Cerebellar cortex (tissue), 1 donor: ENCODE measurements around the gene UMODL1.
"Not testable (repeated sequence)": the region's sequence is repeated elsewhere in the genome, so short reads cannot be mapped to it uniquely, and the experiment has no call there.

Experiments used
- DNase-seq: peaks from one replicate; pipeline ENCODE4 v3.0.0-alpha.2; 2015; ENCODE audit warnings: low spot score

Gene UMODL1

DNA sequence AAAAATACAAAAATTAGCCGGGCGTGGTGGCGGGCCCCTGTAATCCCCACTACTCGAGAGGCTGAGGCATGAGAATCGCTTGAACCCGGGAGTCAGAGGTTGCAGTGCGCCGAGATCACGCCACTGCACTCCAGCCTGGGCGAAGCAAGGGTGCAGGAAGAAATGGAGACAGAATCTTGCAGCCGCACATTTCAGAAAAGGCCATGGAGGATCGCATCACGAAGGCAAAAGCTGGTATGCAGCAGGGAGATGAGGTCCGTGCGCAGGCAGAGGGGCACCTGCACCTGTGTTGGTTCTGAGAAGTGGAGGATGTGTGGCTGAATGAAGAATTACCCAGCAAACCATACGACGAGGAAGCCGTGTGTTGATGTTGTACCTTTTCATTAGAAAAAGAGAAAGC is 94.8 kb downstream of the UMODL1 start:
- no peak for DNase-seq

DNA sequence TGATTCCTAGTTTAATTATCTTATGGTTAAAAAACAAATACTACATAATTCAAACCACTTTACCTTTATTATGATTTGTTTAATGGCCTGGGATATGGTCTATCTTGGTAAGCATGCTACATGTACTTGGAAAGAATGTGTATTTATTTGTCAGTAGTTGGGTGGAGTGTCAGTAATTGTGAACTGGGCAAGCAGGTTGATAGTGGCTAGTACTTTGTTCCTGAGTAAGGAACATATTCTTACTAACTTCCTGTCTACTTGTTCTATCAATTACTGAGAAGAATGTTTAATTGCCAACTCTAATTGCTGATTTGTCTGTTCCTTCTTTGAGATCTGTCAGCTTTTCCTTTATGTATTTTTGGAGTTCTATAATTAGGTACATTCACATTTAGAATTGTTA is 98.6 kb downstream of the UMODL1 start:
- no peak for DNase-seq

DNA sequence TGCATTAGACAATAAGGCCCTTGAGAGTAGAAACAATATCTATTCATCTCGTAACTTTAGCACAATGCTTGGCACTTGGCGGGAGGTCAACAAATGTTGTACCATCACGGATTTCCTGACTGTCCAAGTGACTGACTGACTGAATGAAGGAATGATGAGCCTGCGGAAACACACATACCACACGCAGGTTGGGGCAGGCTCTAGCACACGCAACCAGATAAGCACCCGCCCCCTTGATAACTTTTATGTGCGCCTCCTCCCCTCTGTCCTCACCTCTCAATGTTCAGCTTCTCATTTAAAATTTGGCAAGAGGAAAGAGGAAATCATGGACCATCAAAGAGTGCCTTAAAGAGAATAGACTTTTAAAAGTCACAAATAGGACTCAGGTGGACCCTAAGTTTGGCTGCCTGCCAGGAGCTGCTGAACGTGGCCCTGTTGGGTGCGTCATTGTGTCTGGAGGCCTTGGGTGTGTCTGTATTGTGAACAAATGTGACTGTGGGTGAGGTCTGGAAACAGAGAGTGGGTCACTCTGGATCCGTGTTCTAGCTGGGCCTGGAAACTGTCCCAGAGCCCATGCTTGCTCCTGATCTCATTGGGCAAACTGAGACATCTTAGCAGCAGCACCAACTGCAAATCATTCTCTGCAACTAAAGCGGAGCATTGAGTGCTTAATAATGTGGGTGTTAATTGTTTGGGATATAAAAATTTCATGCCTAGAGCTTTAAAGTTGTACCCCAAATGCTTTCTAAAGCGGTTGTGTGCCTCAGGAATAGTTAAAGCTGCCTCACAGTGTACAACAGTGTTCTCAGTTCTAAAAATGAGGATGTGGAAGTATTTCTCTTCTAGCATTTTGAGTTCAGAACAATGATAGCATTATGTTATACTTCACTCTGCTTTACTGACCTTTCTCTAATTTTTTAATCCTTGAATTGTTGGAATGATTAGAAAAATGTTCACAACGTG is 100.3 kb downstream of the UMODL1 start:
- DNase-seq, result no peak

DNA sequence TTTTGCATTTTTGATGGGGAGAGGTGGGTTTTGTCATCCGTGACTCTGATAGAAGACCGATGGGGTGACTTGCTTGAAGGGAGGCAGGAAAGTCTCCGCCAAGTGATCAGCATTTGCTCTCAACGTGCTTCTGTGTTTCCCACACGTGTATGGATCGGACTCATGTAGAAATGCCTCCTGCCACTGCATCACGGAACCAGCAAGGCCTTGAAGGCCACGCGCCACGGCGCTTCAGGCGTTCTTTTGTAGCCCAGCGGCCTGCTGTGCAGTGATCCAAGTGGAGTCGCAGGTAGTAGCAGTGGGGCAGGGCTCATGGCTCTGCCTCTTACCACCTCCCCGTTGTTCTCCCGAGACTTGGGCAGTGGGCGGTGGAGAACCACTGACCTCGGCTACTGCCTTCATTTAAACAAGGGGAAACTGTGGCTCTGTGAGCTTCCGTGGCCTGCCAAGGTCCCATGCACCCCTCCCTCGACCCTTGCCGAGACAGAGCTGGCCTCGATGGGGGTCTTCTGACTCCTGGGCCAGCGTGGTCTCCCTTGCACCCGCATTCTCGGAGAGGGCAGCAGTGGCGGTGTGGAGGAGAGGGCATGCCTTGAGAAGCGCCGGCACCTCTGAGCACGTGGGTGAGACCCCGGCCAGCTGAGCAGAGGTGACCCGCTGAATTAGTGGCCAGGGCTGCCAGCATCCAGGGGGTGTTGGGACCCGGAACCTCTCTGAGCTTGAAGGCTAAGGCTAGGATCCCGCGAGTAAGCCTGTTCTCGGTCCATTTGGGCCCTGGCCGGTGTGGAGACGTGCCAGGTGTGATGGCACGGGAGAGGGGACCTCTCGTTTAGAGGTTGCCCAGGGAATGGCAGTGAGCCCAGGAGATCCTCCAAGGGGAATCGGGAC is 101.7 kb downstream of the UMODL1 start:
- no peak for DNase-seq

DNA sequence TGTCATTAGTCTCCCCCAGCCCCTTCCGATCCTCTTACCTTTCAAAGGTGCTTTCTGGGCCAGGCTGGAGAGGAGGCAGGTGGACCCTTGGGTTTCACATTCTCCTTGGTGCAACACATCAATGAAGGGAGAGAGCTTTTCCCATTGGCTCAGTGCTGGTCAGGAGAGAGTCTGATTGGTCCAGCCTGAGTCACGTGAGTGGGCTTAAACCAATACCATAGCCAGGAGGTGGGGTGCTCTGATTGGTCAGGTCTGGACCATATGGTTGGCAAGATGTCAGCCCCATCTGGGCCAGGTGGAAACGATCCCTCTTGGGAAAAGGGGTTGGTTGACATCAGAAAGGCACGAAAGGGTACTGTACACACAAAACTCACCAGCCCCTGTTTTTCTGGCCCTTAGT is 103.1 kb downstream of the UMODL1 start:
- no peak for DNase-seq

DNA sequence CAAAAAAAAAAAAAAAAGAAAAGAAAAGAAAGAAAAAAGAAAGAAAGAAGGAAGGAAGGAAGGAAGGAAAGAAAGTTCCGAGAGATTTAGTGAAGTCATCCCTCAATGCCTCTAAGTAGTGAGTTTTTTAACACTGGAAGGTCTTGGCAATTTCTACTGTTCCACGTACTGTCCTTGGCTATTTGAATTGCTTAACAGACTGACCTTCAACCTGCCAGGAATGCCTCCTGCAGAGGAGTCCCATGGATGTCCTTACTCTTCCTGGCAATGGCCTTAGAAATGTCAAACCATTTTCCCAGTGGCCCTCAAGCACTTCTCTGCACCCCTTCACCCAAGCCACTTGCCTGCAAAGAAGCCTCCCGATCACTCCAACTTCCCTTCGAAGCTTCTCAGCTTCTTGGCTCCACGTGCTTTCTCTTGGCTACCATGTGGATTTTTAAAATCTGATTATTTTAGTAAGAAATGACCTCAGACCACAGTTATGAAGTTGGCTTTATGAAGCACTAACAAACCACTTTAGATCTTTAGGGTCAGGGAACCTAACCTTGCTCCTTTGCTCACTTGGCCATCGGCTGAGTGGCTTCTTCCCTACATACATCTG is 104.1 kb downstream of the UMODL1 start:
- DNase-seq, result no peak

DNA sequence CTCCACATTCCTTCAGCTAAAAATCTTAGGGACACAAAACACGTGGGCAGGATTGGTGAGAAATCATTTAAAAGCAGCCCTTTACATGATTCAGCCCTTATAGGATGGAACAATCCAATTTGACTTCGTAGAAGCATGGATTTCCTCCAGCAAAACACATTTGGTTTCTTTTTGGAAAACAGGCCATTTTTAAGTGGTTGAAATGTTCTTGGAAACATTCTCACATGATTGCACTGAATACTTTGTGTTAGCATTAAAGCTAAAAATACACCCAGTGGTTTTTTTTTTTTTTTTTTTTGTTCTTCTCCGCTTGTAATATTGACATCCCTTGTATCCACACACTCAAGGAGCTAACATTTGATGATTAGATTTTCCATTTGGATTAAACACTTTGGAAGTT is 105.7 kb downstream of the UMODL1 start:
- DNase-seq, result no peak

DNA sequence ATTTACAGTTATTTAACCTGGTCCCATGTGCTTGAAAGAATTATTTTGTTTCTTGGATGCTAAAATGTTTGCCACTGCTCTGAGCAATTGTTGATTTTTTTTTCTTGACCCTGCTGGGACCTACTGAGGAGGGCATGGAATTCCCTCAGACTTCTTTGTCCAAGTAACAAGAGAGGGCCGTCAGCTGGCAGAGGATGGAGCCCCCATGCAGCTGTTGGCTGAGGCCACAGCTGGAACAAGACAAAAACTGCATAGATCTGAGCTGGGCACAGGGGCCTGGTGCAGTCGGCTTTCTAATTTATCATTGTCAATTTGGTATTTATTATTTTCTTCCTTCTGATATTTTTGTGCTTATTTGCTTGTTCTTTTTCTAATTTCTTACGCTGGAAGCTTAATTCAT is 108.2 kb downstream of the UMODL1 start:
- DNase-seq, result no peak

DNA sequence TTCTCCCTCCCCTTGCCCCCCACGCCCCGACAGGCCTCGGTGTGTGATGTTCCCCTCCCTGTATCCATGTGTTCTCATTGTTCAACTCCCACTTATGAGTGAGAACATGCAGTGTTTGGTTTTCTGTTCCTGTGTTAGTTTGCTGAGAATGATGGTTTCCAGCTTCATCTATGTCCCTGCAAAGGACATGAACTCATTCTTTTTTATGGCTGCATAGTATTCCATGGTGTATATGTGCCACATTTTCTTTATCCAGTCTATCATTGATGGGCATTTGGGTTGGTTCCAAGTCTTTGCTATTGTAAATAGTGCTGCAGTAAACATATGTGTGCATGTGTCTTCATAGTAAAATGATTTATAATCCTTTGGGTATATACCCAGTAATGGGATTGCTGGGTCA is 108.9 kb downstream of the UMODL1 start:
- not testable (repeated sequence) for DNase-seq

DNA sequence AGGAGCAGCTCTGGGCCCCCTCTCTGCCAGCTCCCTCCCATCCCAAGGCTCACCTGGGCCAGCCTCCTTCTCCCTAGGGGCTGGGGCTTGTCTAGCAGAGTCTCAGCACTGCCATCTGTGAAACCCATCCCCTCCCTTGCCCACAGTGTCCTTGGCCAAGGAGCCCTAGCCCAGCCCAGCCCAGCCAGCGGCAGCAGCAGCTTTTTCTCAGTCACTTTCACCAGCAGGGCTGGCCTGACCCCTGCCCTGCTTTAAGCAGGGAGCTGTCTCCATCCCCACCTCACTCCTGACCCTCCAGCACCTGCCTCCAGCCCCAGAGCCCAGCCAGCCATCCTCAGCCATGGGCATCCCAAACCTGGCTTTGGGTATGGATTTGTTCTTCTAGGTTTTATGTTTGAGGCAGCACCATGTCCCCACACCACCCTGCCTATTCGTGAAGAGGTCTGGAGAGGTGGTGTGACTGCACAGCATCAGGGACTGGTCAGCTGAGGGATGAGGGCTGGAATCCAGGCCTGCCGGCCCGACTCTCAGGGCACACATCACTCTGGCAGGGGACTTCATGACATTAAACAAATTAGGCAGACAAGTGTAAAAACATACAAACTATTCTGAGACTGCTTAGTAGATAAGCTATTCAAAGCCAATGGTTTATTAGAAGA is 111.7 kb downstream of the UMODL1 start:
- no peak for DNase-seq

DNA sequence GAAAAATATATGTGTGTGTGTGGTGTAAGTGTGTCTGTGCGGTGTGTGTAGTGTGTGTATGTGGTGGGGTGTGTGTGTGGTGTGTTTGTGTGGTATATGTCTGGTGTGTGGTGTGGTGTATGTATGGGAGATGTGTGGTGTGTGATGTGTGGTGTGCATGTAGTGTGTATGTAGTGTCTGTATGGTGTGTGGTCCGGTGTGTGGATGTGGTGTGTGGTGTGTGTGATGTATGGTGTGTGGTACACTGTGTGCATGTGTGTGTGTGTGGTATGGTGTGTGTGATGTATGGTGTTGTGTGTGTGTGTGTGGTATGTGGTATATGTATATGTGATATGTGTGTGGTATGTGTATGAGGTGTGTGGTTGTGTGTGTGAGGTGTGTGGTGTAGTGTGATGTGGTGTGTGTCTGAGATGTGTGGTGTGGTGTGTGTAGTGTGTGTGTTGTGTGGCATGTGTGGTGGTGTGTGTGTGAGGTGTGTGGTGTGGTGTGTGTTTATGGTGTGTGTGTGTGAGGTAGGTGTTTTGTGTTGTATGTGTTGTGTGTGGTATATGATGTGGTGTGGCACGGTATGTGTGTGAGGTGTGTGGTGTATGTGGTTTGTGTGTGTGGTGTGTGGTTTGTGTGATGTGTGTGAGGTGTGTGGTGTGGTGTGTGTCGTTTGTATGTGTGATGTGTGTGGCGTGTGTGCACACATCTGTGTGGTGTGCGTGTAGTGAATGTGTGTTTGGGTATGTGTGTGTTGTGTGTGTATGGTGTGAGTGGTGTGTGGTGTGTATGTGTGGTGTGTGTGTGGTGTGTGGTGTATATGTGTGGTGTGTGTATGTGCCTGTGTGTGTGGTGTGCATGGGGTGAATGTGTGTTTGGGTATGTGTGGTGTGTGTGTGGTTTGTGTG is 112.5 kb downstream of the UMODL1 start:
- DNase-seq, result no peak

DNA sequence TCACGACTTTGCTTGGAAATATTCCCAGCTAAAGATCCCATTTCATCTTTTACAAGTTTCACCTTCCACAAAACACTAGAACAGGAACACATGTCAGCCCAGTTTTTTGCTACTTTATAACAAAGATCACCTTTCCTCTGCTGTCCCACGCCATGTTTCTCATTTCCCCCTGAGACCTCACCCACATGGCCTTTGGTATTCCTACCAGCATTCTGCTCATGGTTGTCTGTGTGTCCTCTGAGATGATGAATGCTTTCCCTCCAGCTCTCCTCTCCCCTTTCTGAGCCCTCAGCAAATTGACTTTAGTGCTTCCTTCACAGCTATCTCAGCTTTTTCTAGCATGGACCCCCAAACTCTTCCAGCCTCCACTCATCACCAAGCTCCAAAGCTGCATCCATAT is 115.5 kb downstream of the UMODL1 start:
- DNase-seq, result no peak

DNA sequence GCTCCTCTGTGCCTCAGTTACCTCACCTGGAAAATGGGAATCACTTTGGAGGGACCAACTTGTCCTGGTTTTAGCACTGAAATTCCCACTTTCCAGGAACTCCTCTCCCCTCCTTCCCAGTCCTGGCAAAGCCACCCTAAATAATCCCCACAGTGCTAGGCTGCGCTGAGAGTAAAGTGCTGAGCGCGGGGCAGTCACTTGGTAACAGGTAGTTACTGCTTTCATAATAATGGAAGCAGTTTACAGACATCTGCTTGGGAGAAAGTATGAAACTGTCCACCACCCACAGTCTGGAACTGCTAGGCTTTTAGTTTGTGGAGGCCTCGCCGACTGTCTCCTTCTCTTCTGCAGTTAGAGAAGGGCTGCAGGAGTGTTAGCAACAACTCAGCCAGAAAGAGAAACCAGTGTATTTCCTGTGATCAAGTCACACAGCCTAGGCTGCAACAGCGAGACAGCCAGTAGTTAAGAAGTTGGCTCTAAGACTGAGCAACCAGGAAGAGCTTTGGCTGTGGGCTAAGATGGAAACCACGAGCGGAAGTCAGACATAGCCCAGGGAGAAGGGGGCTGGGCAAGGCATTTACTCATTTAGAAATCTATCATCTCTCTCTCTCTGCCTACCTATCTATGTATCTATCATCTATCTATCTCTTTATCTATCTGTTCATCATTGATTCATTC is 117.0 kb downstream of the UMODL1 start:
- DNase-seq, result no peak

DNA sequence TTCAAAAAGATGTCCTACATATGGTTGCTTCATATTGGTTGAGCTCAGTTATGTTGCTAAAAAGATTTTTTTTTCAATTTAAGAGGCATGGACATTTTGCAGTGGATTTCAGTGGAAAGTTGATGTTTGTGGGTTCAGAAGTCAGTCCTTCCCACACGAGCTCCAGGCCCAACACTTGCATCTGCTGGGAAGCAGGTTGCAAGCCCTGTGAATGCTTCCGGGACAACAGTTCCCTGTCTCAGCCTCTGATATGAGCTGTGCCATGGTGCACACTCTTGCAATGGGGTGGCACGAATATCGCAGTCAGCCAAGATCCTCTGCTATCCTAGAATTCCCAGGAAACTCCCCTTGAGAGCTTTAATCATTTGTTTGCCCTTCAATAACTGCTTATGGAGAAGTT is 117.5 kb downstream of the UMODL1 start:
- DNase-seq, result no peak

DNA sequence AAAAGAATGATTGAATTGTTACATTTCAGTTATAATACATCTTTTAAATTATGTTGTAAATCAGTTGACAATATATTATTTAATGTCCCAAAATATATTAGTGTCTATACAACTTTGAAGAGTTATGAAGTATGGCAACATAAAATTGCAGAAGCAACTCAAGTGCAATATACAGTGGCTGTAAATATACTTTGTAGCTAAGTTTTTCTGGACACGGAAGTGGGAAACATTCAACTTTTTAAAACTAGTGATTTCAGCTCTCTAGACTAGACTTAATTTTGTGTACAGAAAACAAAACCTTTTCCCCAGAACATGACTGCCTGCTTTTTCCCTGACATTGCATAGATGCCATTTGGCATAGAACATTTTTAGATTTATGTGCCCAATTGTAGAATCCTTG is 118.3 kb downstream of the UMODL1 start:
- DNase-seq, result no peak

DNA sequence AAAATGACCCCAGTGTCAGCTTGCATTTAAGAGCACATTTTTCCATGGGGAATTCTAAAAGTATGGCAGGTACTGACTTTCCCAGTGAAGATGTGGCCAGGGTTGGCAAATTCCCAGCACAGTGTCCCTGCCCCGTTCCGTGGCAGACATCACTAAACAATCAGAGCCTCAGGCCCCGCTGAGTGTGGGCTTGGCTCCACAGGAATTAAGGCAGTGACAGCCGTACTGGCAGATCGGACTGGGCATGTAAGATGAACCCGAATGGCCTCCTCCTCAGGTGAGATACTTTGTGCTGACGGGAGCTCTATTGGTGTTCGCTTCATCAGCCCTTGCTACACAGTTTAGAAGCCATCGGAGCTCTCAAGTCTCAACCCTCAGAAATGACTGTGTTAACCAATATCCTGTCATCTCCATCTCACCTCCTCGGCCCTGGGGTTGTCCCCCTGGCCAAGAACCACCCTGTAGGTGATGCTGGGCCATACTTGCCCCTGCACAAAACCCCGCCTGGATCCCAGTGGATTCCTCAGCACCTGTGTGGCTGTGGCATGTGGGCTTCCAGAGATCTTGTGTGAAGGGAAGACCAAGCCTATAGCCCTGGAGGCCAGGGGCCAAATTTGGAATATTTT is 118.9 kb downstream of the UMODL1 start:
- DNase-seq, result no peak

DNA sequence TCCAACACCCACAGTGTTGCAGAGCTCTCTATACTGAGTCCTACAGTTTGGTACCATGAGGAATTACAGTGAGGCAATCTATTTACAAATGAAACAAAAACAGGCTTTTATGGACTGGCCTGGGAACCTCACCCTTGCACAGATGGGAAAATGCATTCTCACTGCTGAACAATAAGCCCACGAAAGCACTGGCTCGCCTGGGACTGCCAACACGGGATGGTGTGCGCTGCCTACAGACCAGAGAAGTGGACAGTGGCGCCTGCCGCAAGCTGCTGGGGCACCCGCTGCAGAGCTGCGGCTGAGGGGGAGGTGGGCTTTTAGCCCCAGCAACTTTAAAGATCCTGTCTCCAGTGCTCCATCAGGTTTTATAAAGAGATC is 119.4 kb downstream of the UMODL1 start:
- no peak for DNase-seq

DNA sequence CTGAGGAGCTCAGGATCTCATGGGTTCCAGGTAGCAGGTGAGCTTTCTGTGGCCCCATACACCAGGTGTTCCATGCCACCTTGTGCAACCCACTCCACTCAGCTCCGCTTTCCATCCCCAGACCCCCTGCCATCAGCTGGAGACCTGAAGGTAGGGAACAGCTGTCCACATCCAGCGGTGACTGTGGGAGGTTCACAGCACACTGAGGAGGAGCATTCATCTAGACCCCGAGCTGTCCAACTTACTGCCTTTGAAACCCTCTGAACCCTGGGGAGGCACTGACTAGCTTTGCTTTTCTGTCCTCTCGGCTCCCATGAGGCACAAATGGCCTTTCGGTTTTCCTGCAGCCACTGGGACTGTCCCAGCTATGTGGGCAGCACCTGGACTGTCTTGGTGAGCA is 119.9 kb downstream of the UMODL1 start:
- DNase-seq, result no peak

DNA sequence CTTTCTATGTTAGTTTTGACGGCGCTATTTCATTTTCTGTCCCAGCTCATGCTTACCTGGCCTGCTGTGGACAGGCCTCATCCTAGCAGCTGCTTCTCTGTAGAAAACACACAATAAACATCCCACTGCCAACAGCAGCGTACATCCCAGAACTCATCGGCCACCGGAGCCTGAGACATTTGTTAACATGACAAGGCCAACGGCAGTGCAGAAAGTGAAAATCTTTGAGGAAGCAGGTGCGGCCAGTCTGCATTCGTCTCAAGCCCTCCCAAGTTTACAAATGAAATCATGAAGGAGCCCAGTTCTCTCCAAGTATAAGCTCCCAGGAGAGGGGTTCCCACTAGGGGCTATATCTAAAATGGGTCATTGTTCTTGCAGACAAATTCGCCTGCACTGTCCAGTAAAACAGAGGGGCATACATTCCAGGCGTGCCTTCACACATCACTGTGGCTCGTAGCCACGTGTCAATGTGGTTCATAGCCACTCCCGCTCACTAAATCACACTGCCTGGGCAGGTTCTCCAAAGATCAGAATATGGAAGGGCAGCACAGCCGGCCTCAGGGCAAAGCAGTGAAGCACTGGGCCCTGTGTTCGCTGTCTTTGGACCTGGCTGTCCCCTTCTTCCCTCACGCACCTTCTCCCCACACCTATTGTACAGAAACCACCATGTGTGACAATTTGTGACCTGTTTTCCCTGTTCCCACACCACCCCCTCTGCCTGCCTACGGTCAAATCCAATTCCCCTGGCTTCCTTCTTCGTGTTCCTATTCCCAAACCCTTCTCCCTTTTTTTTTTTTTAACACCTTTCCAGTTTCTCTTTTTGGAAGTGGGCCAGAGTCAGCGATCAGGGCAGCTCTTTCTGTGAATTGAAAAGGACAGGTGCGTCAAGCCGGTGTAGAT is 120.8 kb downstream of the UMODL1 start:
- no peak for DNase-seq
